Neural cell (in vitro differentiated cells): ENCODE results near the gene NBL1. TPM values are rescaled to one million over a fixed set of nuclear protein-coding genes. Genes with fewer than 3 reads are reported as not detected.

Experiments
- H2AFZ ChIP-seq: fragments of 200-600, 300-800 bp; sonication (generic), shearing (Covaris generic); 2 replicates; pipeline ENCODE4 v1.6.0; 2014; ENCODE audit warnings: low read depth, mild to moderate bottlenecking, antibody characterized with exemption, low read length, moderate library complexity
- H3F3A ChIP-seq: fragments of 200-600 bp; shearing (Covaris generic); 2 replicates; pipeline ENCODE4 v1.6.1; 2016; ENCODE audit warnings: mild to moderate bottlenecking, moderate library complexity, mixed read lengths, antibody characterized with exemption, low read length; ENCODE audit not compliant: insufficient read depth, poor library complexity, severe bottlenecking
- H3K27ac ChIP-seq: fragments of 200-600, 300-800 bp; sonication (generic), shearing (Covaris generic); 2 replicates; pipeline ENCODE4 v1.5.1; 2014; ENCODE audit warnings: mild to moderate bottlenecking, low read length, moderate library complexity
- H3K27me3 ChIP-seq: fragments of 300-800, 200-600 bp; sonication (generic), shearing (Covaris generic); 2 replicates; pipeline ENCODE4 v1.6.0; 2014; ENCODE audit warnings: mild to moderate bottlenecking, low read depth, low read length, moderate library complexity; ENCODE audit not compliant: insufficient read depth
- H3K36me3 ChIP-seq: fragments of 300-800, 200-600 bp; sonication (generic), shearing (Covaris generic); 2 replicates; pipeline ENCODE4 v1.5.1; 2014; ENCODE audit warnings: mild to moderate bottlenecking, antibody characterized with exemption, low read length, moderate library complexity; ENCODE audit not compliant: insufficient read depth
- H3K4me2 ChIP-seq: fragments of 300-800, 200-600 bp; sonication (generic), shearing (Covaris generic); 2 replicates; pipeline ENCODE4 v1.6.0; 2014; ENCODE audit warnings: mild to moderate bottlenecking, low read length
- H3K4me3 ChIP-seq: fragments of 300-800, 200-600 bp; sonication (generic), shearing (Covaris generic); 2 replicates; pipeline ENCODE4 v1.5.1; 2014; ENCODE audit warnings: mild to moderate bottlenecking, low read length, moderate library complexity
- H3K79me2 ChIP-seq: fragments of 200-600 bp; shearing (Covaris generic); replicated peaks from 2 replicates; pipeline ENCODE4 v1.6.0; 2014; ENCODE audit warnings: mild to moderate bottlenecking, low read length, moderate library complexity; ENCODE audit not compliant: insufficient read depth
- H3K9ac ChIP-seq: fragments of 300-800, 200-600 bp; sonication (generic), shearing (Covaris generic); 2 replicates; pipeline ENCODE4 v1.6.1; 2016; ENCODE audit warnings: mild to moderate bottlenecking, low read length, mixed read lengths
- H3K9me2 ChIP-seq: fragments of 200-600 bp; shearing (Covaris generic); 2 replicates; pipeline ENCODE4 v1.6.1; 2016; ENCODE audit warnings: mild to moderate bottlenecking, low read length, mixed read lengths; ENCODE audit not compliant: insufficient read depth
- H3K9me3 ChIP-seq: fragments of 200-600, 300-800 bp; sonication (generic), shearing (Covaris generic); 2 replicates; pipeline ENCODE4 v1.6.1; 2016; ENCODE audit warnings: mild to moderate bottlenecking, mixed run types, low read length, moderate library complexity, mixed read lengths
- H4K20me1 ChIP-seq: fragments of 200-600 bp; shearing (Covaris generic); 2 replicates; pipeline ENCODE4 v1.6.1; 2016; ENCODE audit warnings: mild to moderate bottlenecking, mixed run types; ENCODE audit not compliant: insufficient read depth
- CTCF ChIP-seq: fragments of 450-650 bp; IDR thresholded peaks from 2 replicates; pipeline ENCODE4 v1.5.1; 2014; ENCODE audit warnings: antibody characterized with exemption, mild to moderate bottlenecking, moderate library complexity; ENCODE audit not compliant: poor library complexity, severe bottlenecking
- EP300 ChIP-seq: fragments of 450-650 bp; conservative IDR thresholded peaks from 2 replicates; pipeline ENCODE4 v1.6.1; 2014; ENCODE audit warnings: antibody characterized with exemption, mild to moderate bottlenecking, moderate library complexity; ENCODE audit not compliant: poor library complexity, severe bottlenecking
- EZH2 ChIP-seq: fragments of 200-600, 300-800 bp; shearing (Covaris generic), sonication (generic); IDR thresholded peaks from 2 replicates; pipeline ENCODE4 v1.6.1; 2014; ENCODE audit warnings: antibody characterized with exemption, low read length, borderline replicate concordance, mild to moderate bottlenecking; ENCODE audit not compliant: insufficient read depth, poor library complexity, severe bottlenecking
- MXI1 ChIP-seq: fragments of 450-650 bp; conservative IDR thresholded peaks from 2 replicates; pipeline ENCODE4 v1.6.1; 2014; ENCODE audit warnings: antibody characterized with exemption, mild to moderate bottlenecking; ENCODE audit not compliant: poor library complexity, severe bottlenecking
- POLR2AphosphoS5 ChIP-seq: IDR thresholded peaks from 2 replicates; pipeline ENCODE4 v1.6.1; 2012
- RAD21 ChIP-seq: fragments of 450-650 bp; conservative IDR thresholded peaks from 2 replicates; pipeline ENCODE4 v1.6.1; 2014; ENCODE audit warnings: antibody characterized with exemption, mild to moderate bottlenecking, moderate library complexity
- REST ChIP-seq: IDR thresholded peaks from 2 replicates; pipeline ENCODE4 v1.6.1; 2012; ENCODE audit warnings: borderline replicate concordance
- SMC3 ChIP-seq: fragments of 450-650 bp; conservative IDR thresholded peaks from 2 replicates; pipeline ENCODE4 v1.6.1; 2014; ENCODE audit warnings: antibody characterized with exemption, mild to moderate bottlenecking, moderate library complexity; ENCODE audit not compliant: poor library complexity
- TAF1 ChIP-seq: IDR thresholded peaks from 2 replicates; pipeline ENCODE4 v1.6.1; 2012; ENCODE audit warnings: low read depth
- polyA plus RNA-seq: library from polyadenylated mRNA; depleted of rRNA; stranded (reverse); fragments of >200 nt; gene quantifications from 2 replicates; pipeline ENCODE4 v1.2.3, GENCODE V29; 2014

Gene NBL1
- polyA plus RNA-seq, 1 donor from 2014 or later = 9.9 TPM

GRCh38 chr1:19696820-19697219, 52.7 kb downstream of the NBL1 start:
- Histone ChIP-seq H2AFZ (no peak overlapping the region), H3K4me3 (no peak overlapping the region), H3K4me2 (no peak overlapping the region), H3K9me2 (no peaks in the 10 kb centered on the region), H3K79me2 (no peaks in the 10 kb centered on the region), H4K20me1 (no peaks in the 10 kb centered on the region), H3K9ac (no peak overlapping the region), H3K9me3 (no peaks in the 10 kb centered on the region), H3F3A (no peaks in the 10 kb centered on the region), H3K27me3 (no peaks in the 10 kb centered on the region), H3K27ac (no peak overlapping the region), H3K36me3 (no peaks in the 10 kb centered on the region)
- TF ChIP-seq MXI1 = no peak
- no peak for TF ChIP-seq SMC3
- no peak for TF ChIP-seq POLR2AphosphoS5
- no peak for TF ChIP-seq EZH2
- TF ChIP-seq REST = no peak
- no peak for TF ChIP-seq RAD21
- TF ChIP-seq TAF1 = no peak
- no peak for TF ChIP-seq CTCF
- TF ChIP-seq EP300 = no peak

GRCh38 chr1:19698181-19698580, 54.1 kb downstream of the NBL1 start:
- Histone ChIP-seq H3K9me2 (no peaks in the 10 kb centered on the region), H3F3A (no peaks in the 10 kb centered on the region), H2AFZ (no peak overlapping the region), H3K27me3 (no peaks in the 10 kb centered on the region), H3K4me3 (no peak overlapping the region), H3K27ac (no peak overlapping the region), H3K79me2 (no peaks in the 10 kb centered on the region), H4K20me1 (no peaks in the 10 kb centered on the region), H3K36me3 (no peaks in the 10 kb centered on the region), H3K4me2 (no peak overlapping the region), H3K9ac (no peak overlapping the region), H3K9me3 (no peaks in the 10 kb centered on the region)
- TF ChIP-seq CTCF (no peak), TAF1 (no peak)
